GM18867 (cell line): ENCODE measurements around the gene PSRC1.

Experiments
- ATAC-seq: cut with Tn5 transposase; IDR thresholded peaks from one replicate; pipeline ENCODE4 v1.9.1; 2021; ENCODE audit warnings: mild to moderate bottlenecking, moderate library complexity; ENCODE audit not compliant: unreplicated experiment

The PSRC1 gene

GRCh38 chr1:109248797-109249629, 33.9 kb downstream of the PSRC1 start, which contains the start of gene CELSR2:
CELSR2 (plus strand) TSS chr1:109249539; CDS start chr1:109250080, 541 bp downstream.
- ATAC-seq, result peak; percentile 81

GRCh38 chr1:109248444-109248796, 34.5 kb downstream of the PSRC1 start:
- no peak for ATAC-seq

- ATAC-seq, result no peak
These were observed 35.3 kb downstream of the PSRC1 start for GRCh38 chr1:109247401-109248365.

DNA sequence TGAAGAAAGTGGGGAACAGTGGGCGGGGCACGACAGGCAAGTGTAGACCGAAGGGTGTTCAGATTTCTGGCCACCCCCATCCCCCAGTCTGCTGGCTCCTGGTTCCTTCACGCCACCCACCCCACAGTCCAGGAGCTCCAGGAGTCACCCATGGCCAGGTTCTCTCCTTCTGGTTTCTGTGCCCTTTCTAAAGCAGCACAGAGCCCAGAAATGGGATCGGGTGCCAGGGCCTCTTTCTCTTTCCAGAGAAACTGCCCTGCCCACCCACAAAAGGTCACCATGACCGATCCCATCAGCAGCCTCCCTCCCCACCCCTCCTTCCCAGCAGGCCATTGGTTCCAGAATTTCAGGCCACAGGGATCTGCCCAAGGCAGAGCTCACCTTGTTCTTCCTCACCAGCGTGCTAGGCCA, 36.8 kb downstream of the PSRC1 start:
- no peak for ATAC-seq

GRCh38 chr1:109243860-109244552, 38.9 kb downstream of the PSRC1 start:
- no peak for ATAC-seq

DNA sequence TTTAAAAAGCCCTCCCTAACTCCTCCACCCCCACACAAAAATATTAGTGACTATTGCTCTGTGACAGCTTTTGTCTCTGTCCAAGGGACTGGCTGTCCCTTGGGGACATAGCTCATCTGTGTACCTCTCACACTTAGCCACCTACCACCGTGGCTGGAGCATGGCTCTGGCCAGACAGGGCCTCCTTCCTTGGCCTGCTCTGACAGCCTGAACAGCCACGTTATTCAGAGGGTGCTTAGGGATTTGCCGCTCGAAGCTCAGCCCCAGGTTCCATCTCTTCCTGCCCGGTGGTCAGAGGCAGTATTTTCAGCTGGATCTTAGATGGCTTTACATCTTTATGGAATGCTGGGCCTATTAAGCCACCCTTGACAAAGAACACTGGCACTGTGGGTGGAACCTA, 39.7 kb downstream of the PSRC1 start:
- ATAC-seq, result no peak

GRCh38 chr1:109242387-109242786, 40.6 kb downstream of the PSRC1 start:
- ATAC-seq, result no peak

GRCh38 chr1:109241841-109242345, 41.1 kb downstream of the PSRC1 start:
- ATAC-seq, result no peak

GRCh38 chr1:109241344-109241743, 41.6 kb downstream of the PSRC1 start:
- ATAC-seq, result no peak

DNA sequence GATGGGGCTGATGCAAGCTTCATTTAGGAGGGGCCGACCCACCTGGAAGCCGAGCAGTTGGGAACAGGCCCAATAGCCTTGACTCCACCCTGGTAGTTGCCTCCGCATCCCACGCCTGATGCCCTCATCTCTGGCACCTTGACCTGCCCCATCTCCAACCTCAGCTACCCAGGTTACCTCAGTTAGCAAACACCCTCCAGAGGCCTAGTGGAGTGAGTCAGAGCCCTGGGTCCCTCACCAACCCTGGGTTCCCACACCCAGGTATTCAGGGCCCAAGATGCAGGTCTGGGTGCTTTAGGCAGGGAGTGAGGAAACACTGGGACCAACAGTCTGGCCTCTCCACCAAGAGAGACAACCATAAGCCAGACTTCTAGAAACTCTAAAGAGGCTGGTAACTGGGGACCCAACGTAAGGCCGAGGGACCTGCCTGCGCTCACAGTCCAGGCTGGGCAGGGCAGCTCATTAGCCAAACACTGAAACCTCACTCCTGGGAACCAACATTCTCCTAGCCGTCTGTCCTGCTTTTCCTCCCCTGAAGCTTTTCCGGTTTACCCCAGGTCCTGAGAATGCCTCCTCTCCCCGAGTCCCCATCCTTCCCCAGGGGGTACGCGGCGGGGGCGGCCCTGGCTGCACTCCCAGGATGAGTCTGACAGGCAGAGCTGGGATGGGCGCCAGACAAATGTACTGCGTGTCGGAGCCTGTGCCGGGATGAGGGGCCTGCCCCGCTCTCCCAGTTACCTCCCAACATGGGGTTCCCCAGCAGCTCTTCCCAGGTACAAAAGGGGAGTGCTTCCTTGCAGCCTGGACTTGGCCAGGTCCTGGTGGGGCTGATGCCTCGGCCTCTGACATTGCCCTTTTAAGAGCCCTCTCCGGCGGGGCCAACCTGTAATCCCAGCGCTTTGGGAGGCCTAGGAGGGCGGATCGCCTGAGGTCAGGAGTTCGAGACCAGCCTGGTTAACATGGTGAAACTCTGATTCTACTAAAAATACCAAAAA, 42.5 kb downstream of the PSRC1 start:
- no peak for ATAC-seq

DNA sequence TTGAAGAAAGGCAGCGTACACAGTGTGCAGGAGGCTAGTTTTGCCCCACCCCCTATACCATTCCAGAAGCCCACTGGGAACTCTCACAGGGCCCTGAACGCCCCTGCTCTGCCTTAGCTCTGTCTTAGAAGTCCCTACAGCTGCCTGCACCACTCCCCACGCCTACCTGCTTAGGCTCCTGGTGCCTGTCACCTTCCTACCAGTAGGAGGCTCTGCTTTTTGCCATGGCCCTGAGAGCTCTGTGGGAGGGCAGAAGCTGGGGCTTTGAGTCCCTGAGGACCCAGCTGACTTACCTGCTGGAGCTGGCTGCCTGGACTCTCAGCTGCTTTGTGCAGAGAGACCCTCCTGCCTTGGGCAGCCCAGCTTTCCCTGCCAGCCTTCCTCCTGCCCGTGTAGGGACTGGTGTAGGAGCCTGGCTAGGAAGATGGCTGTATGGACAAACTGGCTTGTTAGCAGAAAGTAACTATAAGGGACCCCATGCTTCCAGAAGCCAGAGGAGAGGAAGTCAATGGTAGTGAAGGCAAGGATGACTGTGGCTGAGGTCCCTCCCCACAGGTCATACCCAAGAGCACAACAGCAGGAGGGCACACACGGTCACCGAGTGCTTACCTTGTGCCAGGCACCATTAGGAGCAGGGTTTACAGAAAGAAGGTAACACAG, 43.4 kb downstream of the PSRC1 start:
- ATAC-seq, result no peak

- ATAC-seq, result no peak
These were observed 43.9 kb downstream of the PSRC1 start for GRCh38 chr1:109239047-109239408.

DNA sequence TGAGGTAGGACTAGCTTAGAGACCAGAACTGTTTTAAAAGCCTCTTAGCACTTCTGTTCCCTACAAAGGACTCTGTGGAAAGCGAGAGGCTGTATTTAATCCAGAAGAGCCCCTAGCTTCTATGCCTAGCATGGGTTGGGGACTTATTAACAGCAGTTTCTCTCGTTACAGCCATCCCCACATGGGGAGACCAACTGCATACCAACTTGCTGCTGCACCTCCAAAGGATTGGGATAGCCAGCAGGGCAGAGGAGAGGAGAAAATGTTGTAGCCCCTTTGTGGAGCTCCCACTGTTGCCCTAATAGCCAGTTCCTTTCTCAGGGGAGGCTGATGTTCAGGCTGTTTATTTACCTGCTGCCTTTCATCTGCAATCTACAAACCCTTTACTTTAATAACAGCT, 44.6 kb downstream of the PSRC1 start:
- no peak for ATAC-seq

- no peak for ATAC-seq
These were observed 45.4 kb downstream of the PSRC1 start for GRCh38 chr1:109237512-109237911.

DNA sequence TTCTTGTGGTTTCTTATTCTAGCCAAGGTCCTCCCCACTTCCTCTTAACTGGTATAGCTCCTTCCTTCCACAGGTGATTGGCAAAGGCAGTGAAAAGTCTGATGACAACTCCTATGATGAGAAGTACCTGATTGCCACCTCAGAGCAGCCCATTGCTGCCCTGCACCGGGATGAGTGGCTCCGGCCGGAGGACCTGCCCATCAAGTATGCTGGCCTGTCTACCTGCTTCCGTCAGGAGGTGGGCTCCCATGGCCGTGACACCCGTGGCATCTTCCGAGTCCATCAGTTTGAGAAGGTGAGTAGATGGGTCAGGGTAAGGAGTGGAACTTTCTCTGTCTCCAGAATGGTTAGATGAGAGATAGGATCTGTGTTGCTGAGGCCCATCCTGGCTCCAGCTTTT, 47.8 kb downstream of the PSRC1 start:
- ATAC-seq, result no peak

DNA sequence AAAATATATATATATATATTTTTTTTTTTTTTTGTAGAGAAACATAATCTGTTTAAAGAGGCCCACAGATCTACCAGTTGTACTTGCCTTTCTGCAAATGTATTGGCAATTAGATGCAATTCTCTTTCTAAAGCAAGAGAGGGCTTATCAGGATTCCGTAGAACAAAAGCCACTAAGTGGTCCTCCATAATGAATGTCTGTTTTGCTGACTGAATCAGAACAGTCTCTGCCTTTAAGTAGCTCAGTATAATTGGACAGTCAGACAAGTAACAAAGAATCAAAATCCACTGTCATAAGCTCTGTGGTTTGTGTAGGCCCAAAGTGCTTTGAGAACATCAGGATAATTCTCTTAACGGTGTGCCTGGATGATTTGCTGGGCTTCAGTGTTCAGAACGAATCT, 51.9 kb downstream of the PSRC1 start:
- no peak for ATAC-seq
